ENCODE results near the gene NFKBIL1.

- TF ChIP-seq, protein P1, sequence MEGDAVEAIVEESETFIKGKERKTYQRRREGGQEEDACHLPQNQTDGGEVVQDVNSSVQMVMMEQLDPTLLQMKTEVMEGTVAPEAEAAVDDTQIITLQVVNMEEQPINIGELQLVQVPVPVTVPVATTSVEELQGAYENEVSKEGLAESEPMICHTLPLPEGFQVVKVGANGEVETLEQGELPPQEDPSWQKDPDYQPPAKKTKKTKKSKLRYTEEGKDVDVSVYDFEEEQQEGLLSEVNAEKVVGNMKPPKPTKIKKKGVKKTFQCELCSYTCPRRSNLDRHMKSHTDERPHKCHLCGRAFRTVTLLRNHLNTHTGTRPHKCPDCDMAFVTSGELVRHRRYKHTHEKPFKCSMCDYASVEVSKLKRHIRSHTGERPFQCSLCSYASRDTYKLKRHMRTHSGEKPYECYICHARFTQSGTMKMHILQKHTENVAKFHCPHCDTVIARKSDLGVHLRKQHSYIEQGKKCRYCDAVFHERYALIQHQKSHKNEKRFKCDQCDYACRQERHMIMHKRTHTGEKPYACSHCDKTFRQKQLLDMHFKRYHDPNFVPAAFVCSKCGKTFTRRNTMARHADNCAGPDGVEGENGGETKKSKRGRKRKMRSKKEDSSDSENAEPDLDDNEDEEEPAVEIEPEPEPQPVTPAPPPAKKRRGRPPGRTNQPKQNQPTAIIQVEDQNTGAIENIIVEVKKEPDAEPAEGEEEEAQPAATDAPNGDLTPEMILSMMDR (IDR thresholded peaks at IDR 0.05), result no peak
- TF ChIP-seq POLR2A (IDR thresholded peaks at IDR 0.05), result no peak
These were observed 12.2 kb downstream of the NFKBIL1 start for GRCh38 chr6:31559606-31559957.
